Measurements from ENCODE around the gene KCNA2.

KCNA2 gene

GRCh38 chr1:110588991-110589390 is 17.2 kb downstream of the KCNA2 start:
- no peak overlapping the region for H3K9ac ChIP-seq (ENCODE audit: insufficient read length)

GRCh38 chr1:110588486-110588885 is 17.7 kb downstream of the KCNA2 start:
- DNase-seq (ENCODE audit: low read depth, low spot score) = no peak
- H3K27ac ChIP-seq = no peak overlapping the region
- no peak overlapping the region for H3K4me3 ChIP-seq
- no peaks in the 10 kb centered on the region for H3K36me3 ChIP-seq (ENCODE audit: insufficient read depth, low read length)
- no peaks in the 10 kb centered on the region for H3K9me3 ChIP-seq (ENCODE audit: low read depth, low read length)
- no peak overlapping the region for H3K9ac ChIP-seq (ENCODE audit: insufficient read length)
- no peak for TF ChIP-seq EZH2 (IDR thresholded peaks at IDR 0.05)

More at GRCh38 chr1:110588991-110589390, 17.2 kb downstream of the KCNA2 start:
- Histone ChIP-seq H3K27ac (no peak overlapping the region), H3K4me3 (no peak overlapping the region), H3K36me3 (ENCODE audit: insufficient read depth, low read length) (no peaks in the 10 kb centered on the region), H3K9me3 (ENCODE audit: low read depth, low read length) (no peaks in the 10 kb centered on the region)
- TF ChIP-seq FOXP2 (optimal IDR thresholded peaks at IDR 0.05; ENCODE audit: control extremely low read depth, extremely low read length, insufficient read depth) (no peak), EZH2 (IDR thresholded peaks at IDR 0.05) (no peak), POLR2AphosphoS5 (IDR thresholded peaks at IDR 0.05; ENCODE audit: borderline replicate concordance, low read depth, low read length) (no peak)
- no peak for DNase-seq (ENCODE audit: low read depth, low spot score)

DNA sequence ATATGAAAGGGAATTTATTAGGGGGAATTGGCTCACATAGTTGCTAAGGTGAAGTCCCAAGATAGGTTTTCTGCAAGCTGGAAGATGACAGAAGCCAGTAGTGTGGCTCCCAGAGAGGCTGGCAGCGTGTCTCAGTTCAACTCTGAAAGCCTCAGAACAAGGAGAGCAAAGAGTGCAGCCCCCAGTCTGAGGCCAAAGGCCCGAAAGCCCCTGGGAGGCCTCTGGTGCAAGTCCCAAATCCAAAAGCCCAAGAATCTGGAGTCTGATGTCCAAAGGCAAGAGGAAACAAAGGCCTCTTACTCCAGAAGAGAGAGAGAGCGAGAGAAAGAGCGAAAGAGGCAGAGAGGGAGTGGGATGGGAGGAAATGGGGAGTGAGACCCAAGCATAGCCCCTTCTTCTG is 18.3 kb downstream of the KCNA2 start:
- no peak for DNase-seq (ENCODE audit: low read depth, low spot score)
- H3K36me3 ChIP-seq (ENCODE audit: insufficient read depth, low read length) = no peaks in the 10 kb centered on the region
- H3K4me3 ChIP-seq = no peak overlapping the region
- no peaks in the 10 kb centered on the region for H3K9me3 ChIP-seq (ENCODE audit: low read depth, low read length)
- no peak overlapping the region for H3K27ac ChIP-seq
- TF ChIP-seq FOXP2 (optimal IDR thresholded peaks at IDR 0.05; ENCODE audit: control extremely low read depth, extremely low read length, insufficient read depth) = no peak
- TF ChIP-seq POLR2AphosphoS5 (IDR thresholded peaks at IDR 0.05; ENCODE audit: borderline replicate concordance, low read depth, low read length) = no peak
- no peak for TF ChIP-seq EZH2 (IDR thresholded peaks at IDR 0.05)
- no peak overlapping the region for H3K9ac ChIP-seq (ENCODE audit: insufficient read length)

DNA sequence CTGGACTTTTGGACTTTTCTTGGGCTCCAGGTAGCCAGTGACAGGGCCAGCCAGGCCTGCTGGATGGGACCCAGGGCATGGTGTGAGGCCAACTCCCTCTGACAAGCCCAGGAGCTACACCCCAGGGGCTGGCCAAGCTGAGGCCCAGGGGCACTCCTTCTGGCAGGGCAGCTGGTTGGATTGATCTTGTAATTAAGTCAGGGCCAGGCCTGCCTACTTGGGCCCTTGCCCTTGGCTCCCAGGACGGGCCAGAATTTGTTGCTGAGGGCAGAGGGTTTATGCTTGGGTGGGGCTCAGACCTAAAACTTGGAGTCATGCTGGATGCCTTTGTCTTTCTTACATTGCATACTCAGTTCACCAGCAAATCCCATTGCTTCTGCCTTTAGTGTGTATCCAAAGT is 20.7 kb downstream of the KCNA2 start:
- no peak for TF ChIP-seq EZH2 (IDR thresholded peaks at IDR 0.05)
- no peak for TF ChIP-seq POLR2AphosphoS5 (IDR thresholded peaks at IDR 0.05; ENCODE audit: borderline replicate concordance, low read depth, low read length)
- no peak for TF ChIP-seq FOXP2 (optimal IDR thresholded peaks at IDR 0.05; ENCODE audit: control extremely low read depth, extremely low read length, insufficient read depth)
- no peaks in the 10 kb centered on the region for H3K9me3 ChIP-seq (ENCODE audit: low read depth, low read length)
- H3K27ac ChIP-seq = no peak overlapping the region
- no peaks in the 10 kb centered on the region for H3K36me3 ChIP-seq (ENCODE audit: insufficient read depth, low read length)
- H3K4me3 ChIP-seq = no peak overlapping the region
- H3K9ac ChIP-seq (ENCODE audit: insufficient read length) = no peak overlapping the region
- DNase-seq (ENCODE audit: low read depth, low spot score) = no peak

DNA sequence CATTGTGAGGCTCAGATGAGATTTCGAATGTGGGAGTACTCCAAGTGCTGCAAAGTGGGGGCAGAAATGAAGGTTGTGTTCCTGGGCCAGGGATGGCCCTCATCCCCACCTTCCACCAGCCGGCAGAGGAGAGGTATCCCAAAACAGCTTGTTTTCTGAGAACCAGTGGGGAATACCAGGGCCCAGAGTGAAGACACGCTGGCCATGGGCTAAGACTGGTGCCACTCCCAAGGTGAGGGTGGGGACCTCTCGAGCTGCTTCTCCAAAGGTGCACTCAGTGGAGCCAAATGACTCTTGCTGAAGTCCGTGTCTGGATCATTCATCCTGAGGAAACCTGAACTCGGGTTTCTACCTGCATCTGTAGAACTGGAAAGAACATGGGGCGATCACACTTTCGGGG is 22.1 kb downstream of the KCNA2 start:
- H3K9me3 ChIP-seq (ENCODE audit: low read depth, low read length) = no peaks in the 10 kb centered on the region
- no peaks in the 10 kb centered on the region for H3K36me3 ChIP-seq (ENCODE audit: insufficient read depth, low read length)
- no peak overlapping the region for H3K27ac ChIP-seq
- H3K4me3 ChIP-seq = no peak overlapping the region
- no peak for TF ChIP-seq POLR2AphosphoS5 (IDR thresholded peaks at IDR 0.05; ENCODE audit: borderline replicate concordance, low read depth, low read length)
- no peak for TF ChIP-seq EZH2 (IDR thresholded peaks at IDR 0.05)
- TF ChIP-seq FOXP2 (optimal IDR thresholded peaks at IDR 0.05; ENCODE audit: control extremely low read depth, extremely low read length, insufficient read depth) = no peak
- no peak overlapping the region for H3K9ac ChIP-seq (ENCODE audit: insufficient read length)
- DNase-seq (ENCODE audit: low read depth, low spot score) = no peak

DNA sequence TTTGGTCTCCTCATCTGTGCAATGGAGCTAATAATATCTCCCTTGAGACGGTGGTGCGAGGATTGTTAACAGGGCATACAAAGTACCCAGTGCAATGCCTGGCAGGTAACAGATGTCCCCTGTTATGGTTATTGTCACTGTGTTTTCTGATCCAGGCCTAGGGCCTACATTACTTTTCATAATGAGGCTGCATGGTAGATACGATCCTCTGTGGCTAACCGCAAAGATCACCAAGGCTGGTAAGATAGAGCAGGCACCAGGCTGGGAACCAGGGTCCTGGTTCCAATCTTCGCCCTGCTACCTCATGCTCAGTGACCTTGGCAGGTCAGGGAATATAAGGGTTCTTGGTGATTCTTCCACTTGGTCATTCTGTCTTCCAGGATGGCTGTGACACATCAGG is 22.7 kb downstream of the KCNA2 start:
- DNase-seq (ENCODE audit: low read depth, low spot score) = no peak
- no peak overlapping the region for H3K27ac ChIP-seq

GRCh38 chr1:110582378-110582777 is 23.8 kb downstream of the KCNA2 start:
- no peak for DNase-seq (ENCODE audit: low read depth, low spot score)
- no peak overlapping the region for H3K27ac ChIP-seq

More for the DNA sequence above, 22.7 kb downstream of the KCNA2 start:
- Histone ChIP-seq H3K9ac (ENCODE audit: insufficient read length) (no peak overlapping the region), H3K4me3 (no peak overlapping the region), H3K9me3 (ENCODE audit: low read depth, low read length) (no peaks in the 10 kb centered on the region), H3K36me3 (ENCODE audit: insufficient read depth, low read length) (no peaks in the 10 kb centered on the region)
- TF ChIP-seq FOXP2 (optimal IDR thresholded peaks at IDR 0.05; ENCODE audit: control extremely low read depth, extremely low read length, insufficient read depth) (no peak), POLR2AphosphoS5 (IDR thresholded peaks at IDR 0.05; ENCODE audit: borderline replicate concordance, low read depth, low read length) (no peak), EZH2 (IDR thresholded peaks at IDR 0.05) (no peak)

GRCh38 chr1:110581682-110582145 is 24.4 kb downstream of the KCNA2 start:
- no peak for TF ChIP-seq FOXP2 (optimal IDR thresholded peaks at IDR 0.05; ENCODE audit: control extremely low read depth, extremely low read length, insufficient read depth)
- TF ChIP-seq EZH2 (IDR thresholded peaks at IDR 0.05) = no peak
- TF ChIP-seq POLR2AphosphoS5 (IDR thresholded peaks at IDR 0.05; ENCODE audit: borderline replicate concordance, low read depth, low read length) = no peak
- H3K9ac ChIP-seq (ENCODE audit: insufficient read length) = no peak overlapping the region
- H3K27ac ChIP-seq = no peak overlapping the region
- DNase-seq (ENCODE audit: low read depth, low spot score) = no peak
- H3K9me3 ChIP-seq (ENCODE audit: low read depth, low read length) = no peaks in the 10 kb centered on the region
- H3K36me3 ChIP-seq (ENCODE audit: insufficient read depth, low read length) = no peaks in the 10 kb centered on the region
- no peak overlapping the region for H3K4me3 ChIP-seq

More at GRCh38 chr1:110582378-110582777, 23.8 kb downstream of the KCNA2 start:
- Histone ChIP-seq H3K36me3 (ENCODE audit: insufficient read depth, low read length) (no peaks in the 10 kb centered on the region), H3K9me3 (ENCODE audit: low read depth, low read length) (no peaks in the 10 kb centered on the region), H3K4me3 (no peak overlapping the region), H3K9ac (ENCODE audit: insufficient read length) (no peak overlapping the region)
- TF ChIP-seq EZH2 (IDR thresholded peaks at IDR 0.05) (no peak), FOXP2 (optimal IDR thresholded peaks at IDR 0.05; ENCODE audit: control extremely low read depth, extremely low read length, insufficient read depth) (no peak), POLR2AphosphoS5 (IDR thresholded peaks at IDR 0.05; ENCODE audit: borderline replicate concordance, low read depth, low read length) (no peak)

DNA sequence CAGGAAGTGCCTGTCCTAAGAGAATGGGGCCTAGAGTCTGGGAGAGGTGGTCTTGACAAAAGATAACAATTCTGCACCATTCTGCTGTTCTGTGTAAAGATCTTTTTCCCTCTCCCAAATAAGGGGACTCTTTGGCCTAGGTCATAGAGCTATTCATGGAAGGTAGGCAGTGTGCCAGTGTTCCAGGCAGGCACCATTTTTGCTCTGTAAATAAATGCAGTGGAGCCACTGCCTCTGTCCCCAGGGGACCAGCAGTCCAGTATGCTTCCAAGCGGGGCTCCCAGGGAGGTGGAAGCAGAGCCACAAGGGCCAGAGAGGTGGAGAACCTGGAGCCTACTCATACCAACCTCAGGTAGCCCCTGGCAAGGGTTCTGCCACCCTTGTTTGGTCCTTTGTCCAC is 25.9 kb downstream of the KCNA2 start:
- no peaks in the 10 kb centered on the region for H3K36me3 ChIP-seq (ENCODE audit: insufficient read depth, low read length)
- TF ChIP-seq FOXP2 (optimal IDR thresholded peaks at IDR 0.05; ENCODE audit: control extremely low read depth, extremely low read length, insufficient read depth) (no peak), POLR2AphosphoS5 (IDR thresholded peaks at IDR 0.05; ENCODE audit: borderline replicate concordance, low read depth, low read length) (no peak), EZH2 (IDR thresholded peaks at IDR 0.05) (no peak)
- no peak overlapping the region for H3K9ac ChIP-seq (ENCODE audit: insufficient read length)
- DNase-seq (ENCODE audit: low read depth, low spot score) = no peak
- H3K9me3 ChIP-seq (ENCODE audit: low read depth, low read length) = no peaks in the 10 kb centered on the region
- H3K4me3 ChIP-seq = no peak overlapping the region
- no peak overlapping the region for H3K27ac ChIP-seq
